Erythroblast (primary cell): ENCODE results near the gene TRAPPC2B.

Source experiments
- GATA1 ChIP-seq: IDR thresholded peaks from 2 replicates; pipeline ENCODE4 v1.6.1; 2011; ENCODE audit warnings: low read depth, mild to moderate bottlenecking, control low read depth, low read length, moderate library complexity
- POLR2A ChIP-seq: IDR thresholded peaks from 2 replicates; pipeline ENCODE4 v1.6.1; 2011; ENCODE audit warnings: mild to moderate bottlenecking, low read length

DNA sequence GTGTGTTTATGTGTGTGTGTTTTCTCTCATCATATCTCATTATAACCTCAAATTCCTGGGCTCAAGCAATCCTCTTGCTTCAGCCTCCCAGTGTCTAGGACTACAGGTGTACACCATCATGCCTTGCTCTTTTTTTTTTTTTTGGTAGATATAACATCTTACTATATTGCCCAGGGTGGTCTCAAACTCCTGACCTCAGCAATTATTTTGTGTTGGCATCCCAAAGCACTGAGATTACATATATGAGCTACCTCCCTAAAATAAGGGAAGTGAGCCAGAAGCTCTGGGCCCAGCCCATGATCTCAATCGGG, 43.5 kb upstream of the TRAPPC2B start:
- TF ChIP-seq POLR2A (no peak), GATA1 (no peak)
